Neural cell (in vitro differentiated cells): Measurements from ENCODE around the gene FAM83C.

Experiments used
- CTCF ChIP-seq: fragments of 450-650 bp; IDR thresholded peaks from 2 replicates; pipeline ENCODE4 v1.5.1; 2014; ENCODE audit warnings: antibody characterized with exemption, mild to moderate bottlenecking, moderate library complexity; ENCODE audit not compliant: poor library complexity, severe bottlenecking
- POLR2AphosphoS5 ChIP-seq: IDR thresholded peaks from 2 replicates; pipeline ENCODE4 v1.6.1; 2012
- REST ChIP-seq: IDR thresholded peaks from 2 replicates; pipeline ENCODE4 v1.6.1; 2012; ENCODE audit warnings: borderline replicate concordance
- TAF1 ChIP-seq: IDR thresholded peaks from 2 replicates; pipeline ENCODE4 v1.6.1; 2012; ENCODE audit warnings: low read depth

GRCh38 chr20:35329435-35330139 is 37.4 kb upstream of the FAM83C start:
- peak; percentile 13 for TF ChIP-seq CTCF
- no peak for TF ChIP-seq TAF1
- TF ChIP-seq POLR2AphosphoS5, result no peak
- TF ChIP-seq REST, result no peak
